ENCODE data around the gene ZDHHC21. TPM values are rescaled to one million over a fixed set of nuclear protein-coding genes. Genes with fewer than 3 reads are reported as not detected.

ZDHHC21 gene
- total and polyA plus RNA-seq, 4 experiments from 2014 or later: 1.2 to 8.9 (median 3.8) TPM

GRCh38 chr9:14616188-14616982, 76.8 kb downstream of the ZDHHC21 start:
- Mint-ChIP-seq H3K4me3 (no peak overlapping the region), H3K27me3 (no peaks in the 10 kb centered on the region), H3K27ac (no peak overlapping the region), H3K4me1 (no peaks in the 10 kb centered on the region), H3K36me3 (peaks cover 0 to 7% of the 10 kb centered on the region in 2 donors), H3K9me3 (no peaks in the 10 kb centered on the region)
- no peaks in the 10 kb centered on the region for H3K4me1 ChIP-seq (ENCODE audit: insufficient read depth, low read length)
- POLR2A ChIA-PET (ENCODE audit: partially characterized antibody): no interaction called here
- intact Hi-C loops (cut with micrococcal nuclease): loop anchor here (2.0 to 5.0 kb wide), 2 partner anchors 56 to 526 kb away; no protein-coding TSS in a partner anchor
- H3K9me3 ChIP-seq (ENCODE audit: control insufficient read depth in 1 of 2, low read length in 2 of 2): no peaks in the 10 kb centered on the region
- H3K27me3 ChIP-seq (ENCODE audit: insufficient read depth, low read length): no peaks in the 10 kb centered on the region
- CTCF ChIA-PET (ENCODE audit: partially characterized antibody): interaction anchor here (1.0 to 1.9 kb wide), 5 partner anchors 12 to 153 kb away, joined by 3 to 22 read pairs (median 4); no protein-coding TSS in a partner anchor
- H3K36me3 ChIP-seq (ENCODE audit: insufficient read depth, low read length): no peaks in the 10 kb centered on the region
- no peak overlapping the region for H3K4me3 ChIP-seq (ENCODE audit: low read length in 2 of 2)
- peak in 4 of 5 donors; percentile 19 to 42 (median 32) for DNase-seq
- H3K27ac ChIP-seq (ENCODE audit: low read depth, low read length): no peak overlapping the region

- ChIA-PET CTCF (ENCODE audit: partially characterized antibody) (no interaction called here), POLR2A (ENCODE audit: partially characterized antibody) (no interaction called here)
- no peak overlapping the region for H3K27ac ChIP-seq (ENCODE audit: low read depth, low read length)
- no peaks in the 10 kb centered on the region for H3K9me3 Mint-ChIP-seq
- H3K4me3 ChIP-seq (ENCODE audit: low read length in 2 of 2): no peak overlapping the region
- H3K9me3 ChIP-seq (ENCODE audit: control insufficient read depth in 1 of 2, low read length in 2 of 2): no peaks in the 10 kb centered on the region
- H3K27me3 Mint-ChIP-seq: no peaks in the 10 kb centered on the region
- no peaks in the 10 kb centered on the region for H3K36me3 ChIP-seq (ENCODE audit: insufficient read depth, low read length)
- no peaks in the 10 kb centered on the region for H3K27me3 ChIP-seq (ENCODE audit: insufficient read depth, low read length)
- H3K4me1 ChIP-seq (ENCODE audit: insufficient read depth, low read length): no peaks in the 10 kb centered on the region
- intact Hi-C loops (cut with micrococcal nuclease): loop anchor here (5.0 kb wide), 1 partner anchor 1324 kb away; no protein-coding TSS in a partner anchor
- H3K36me3 Mint-ChIP-seq: peaks cover 5 to 12% of the 10 kb centered on the region in 2 donors
- no peak overlapping the region for H3K27ac Mint-ChIP-seq
- H3K4me1 Mint-ChIP-seq: no peaks in the 10 kb centered on the region
- H3K4me3 Mint-ChIP-seq: no peak overlapping the region
- no peak for DNase-seq
Measured at GRCh38 chr9:14608540-14608939, 84.7 kb downstream of the ZDHHC21 start.

- Histone ChIP-seq H3K4me1 (ENCODE audit: insufficient read depth, low read length) (no peaks in the 10 kb centered on the region), H3K9me3 (ENCODE audit: control insufficient read depth in 1 of 2, low read length in 2 of 2) (peaks cover 0 to 3% of the 10 kb centered on the region in 2 donors), H3K36me3 (ENCODE audit: insufficient read depth, low read length) (no peaks in the 10 kb centered on the region), H3K4me3 (ENCODE audit: low read length in 2 of 2) (no peak overlapping the region), H3K27ac (ENCODE audit: low read depth, low read length) (no peak overlapping the region), H3K27me3 (ENCODE audit: insufficient read depth, low read length) (no peaks in the 10 kb centered on the region)
- POLR2A ChIA-PET (ENCODE audit: partially characterized antibody): no interaction called here
- H3K36me3 Mint-ChIP-seq: peaks cover 44 to 45% of the 10 kb centered on the region in 2 donors
- H3K4me1 Mint-ChIP-seq: no peaks in the 10 kb centered on the region
- no peak overlapping the region for H3K4me3 Mint-ChIP-seq
- no peak for DNase-seq
- intact Hi-C loops (cut with micrococcal nuclease): no loop called here
- H3K9me3 Mint-ChIP-seq: peaks cover 4 to 42% (median 25%) of the 10 kb centered on the region in 8 donors
- no peak overlapping the region for H3K27ac Mint-ChIP-seq
- CTCF ChIA-PET (ENCODE audit: partially characterized antibody): no interaction called here
- H3K27me3 Mint-ChIP-seq: no peaks in the 10 kb centered on the region
Measured at GRCh38 chr9:14597171-14597799, 95.9 kb downstream of the ZDHHC21 start.

GRCh38 chr9:14593406-14593805, 99.8 kb downstream of the ZDHHC21 start:
- no peak overlapping the region for H3K4me3 ChIP-seq (ENCODE audit: low read length in 2 of 2)
- POLR2A ChIA-PET (ENCODE audit: partially characterized antibody): no interaction called here
- peaks cover 30 to 45% of the 10 kb centered on the region in 2 donors for H3K36me3 Mint-ChIP-seq
- no peaks in the 10 kb centered on the region for H3K4me1 Mint-ChIP-seq
- H3K27me3 ChIP-seq (ENCODE audit: insufficient read depth, low read length): no peaks in the 10 kb centered on the region
- peaks cover 3 to 22% (median 11%) of the 10 kb centered on the region in 8 donors for H3K9me3 Mint-ChIP-seq
- no peak for DNase-seq
- H3K9me3 ChIP-seq (ENCODE audit: control insufficient read depth in 1 of 2, low read length in 2 of 2): peaks cover 0 to 3% of the 10 kb centered on the region in 2 donors
- H3K36me3 ChIP-seq (ENCODE audit: insufficient read depth, low read length): no peaks in the 10 kb centered on the region
- no peak overlapping the region for H3K27ac ChIP-seq (ENCODE audit: low read depth, low read length)
- CTCF ChIA-PET (ENCODE audit: partially characterized antibody): no interaction called here
- H3K4me3 Mint-ChIP-seq: no peak overlapping the region
- no peak overlapping the region for H3K27ac Mint-ChIP-seq
- H3K27me3 Mint-ChIP-seq: no peaks in the 10 kb centered on the region
- intact Hi-C loops (cut with micrococcal nuclease): no loop called here
- no peaks in the 10 kb centered on the region for H3K4me1 ChIP-seq (ENCODE audit: insufficient read depth, low read length)

GRCh38 chr9:14591411-14591810, 101.8 kb downstream of the ZDHHC21 start:
- ChIA-PET CTCF (ENCODE audit: partially characterized antibody) (no interaction called here), POLR2A (ENCODE audit: partially characterized antibody) (no interaction called here)
- H3K4me1 ChIP-seq (ENCODE audit: insufficient read depth, low read length): no peaks in the 10 kb centered on the region
- no peaks in the 10 kb centered on the region for H3K27me3 Mint-ChIP-seq
- no peaks in the 10 kb centered on the region for H3K27me3 ChIP-seq (ENCODE audit: insufficient read depth, low read length)
- H3K4me3 Mint-ChIP-seq: no peak overlapping the region
- peaks cover 0 to 14% (median 8%) of the 10 kb centered on the region in 8 donors for H3K9me3 Mint-ChIP-seq
- intact Hi-C loops (cut with micrococcal nuclease): no loop called here
- H3K27ac Mint-ChIP-seq: no peak overlapping the region
- H3K4me1 Mint-ChIP-seq: no peaks in the 10 kb centered on the region
- H3K27ac ChIP-seq (ENCODE audit: low read depth, low read length): no peak overlapping the region
- H3K36me3 Mint-ChIP-seq: peaks cover 18 to 38% of the 10 kb centered on the region in 2 donors
- DNase-seq: no peak
- H3K4me3 ChIP-seq (ENCODE audit: low read length in 2 of 2): no peak overlapping the region
- H3K9me3 ChIP-seq (ENCODE audit: control insufficient read depth in 1 of 2, low read length in 2 of 2): peaks cover 0 to 3% of the 10 kb centered on the region in 2 donors
- H3K36me3 ChIP-seq (ENCODE audit: insufficient read depth, low read length): no peaks in the 10 kb centered on the region

- POLR2A ChIA-PET (ENCODE audit: partially characterized antibody): no interaction called here
- H3K27me3 Mint-ChIP-seq: no peaks in the 10 kb centered on the region
- H3K27ac Mint-ChIP-seq: no peak overlapping the region
- peaks cover 9% of the 10 kb centered on the region for H3K4me1 ChIP-seq (ENCODE audit: insufficient read depth, low read length)
- H3K36me3 ChIP-seq (ENCODE audit: insufficient read depth, low read length): no peaks in the 10 kb centered on the region
- CTCF ChIA-PET (ENCODE audit: partially characterized antibody): no interaction called here
- H3K36me3 Mint-ChIP-seq: peaks cover 3 to 15% of the 10 kb centered on the region in 2 donors
- H3K9me3 ChIP-seq (ENCODE audit: control insufficient read depth in 1 of 2, low read length in 2 of 2): no peaks in the 10 kb centered on the region
- H3K4me1 Mint-ChIP-seq: peaks cover 9 to 11% (median 10%) of the 10 kb centered on the region in 4 donors
- H3K4me3 ChIP-seq (ENCODE audit: low read length in 2 of 2): no peak overlapping the region
- H3K4me3 Mint-ChIP-seq: no peak overlapping the region
- H3K27me3 ChIP-seq (ENCODE audit: insufficient read depth, low read length): no peaks in the 10 kb centered on the region
- no peak overlapping the region for H3K27ac ChIP-seq (ENCODE audit: low read depth, low read length)
- peaks cover 2 to 16% (median 8%) of the 10 kb centered on the region in 8 donors for H3K9me3 Mint-ChIP-seq
- DNase-seq: peak in 3 of 5 donors; percentile 1 to 22 (median 5)
- intact Hi-C loops (cut with micrococcal nuclease): no loop called here
Measured at GRCh38 chr9:14585730-14586473, 107.3 kb downstream of the ZDHHC21 start.

- Mint-ChIP-seq H3K27me3 (peaks cover 0 to 3% of the 10 kb centered on the region in 2 donors), H3K9me3 (peaks cover 4 to 28% (median 18%) of the 10 kb centered on the region in 8 donors), H3K27ac (no peak overlapping the region), H3K4me3 (no peak overlapping the region), H3K4me1 (peaks cover 9 to 11% (median 10%) of the 10 kb centered on the region in 4 donors), H3K36me3 (peaks cover 6 to 15% of the 10 kb centered on the region in 2 donors)
- DNase-seq: no peak
- POLR2A ChIA-PET (ENCODE audit: partially characterized antibody): no interaction called here
- Histone ChIP-seq H3K27ac (ENCODE audit: low read depth, low read length) (no peak overlapping the region), H3K4me3 (ENCODE audit: low read length in 2 of 2) (no peak overlapping the region), H3K4me1 (ENCODE audit: insufficient read depth, low read length) (peaks cover 9% of the 10 kb centered on the region), H3K27me3 (ENCODE audit: insufficient read depth, low read length) (no peaks in the 10 kb centered on the region), H3K36me3 (ENCODE audit: insufficient read depth, low read length) (no peaks in the 10 kb centered on the region), H3K9me3 (ENCODE audit: control insufficient read depth in 1 of 2, low read length in 2 of 2) (no peaks in the 10 kb centered on the region)
- CTCF ChIA-PET (ENCODE audit: partially characterized antibody): no interaction called here
- intact Hi-C loops (cut with micrococcal nuclease): no loop called here
Measured at GRCh38 chr9:14584571-14584970, 108.7 kb downstream of the ZDHHC21 start.

All from CD4-positive, alpha-beta memory T cell (primary cell).